K562 (cell line): ENCODE results near the gene ATP5PB. TPM values are rescaled to one million over a fixed set of nuclear protein-coding genes. Genes with fewer than 3 reads are reported as not detected.

ENCODE experiments used
- ATAC-seq: fragments of 200-7000 bp; cut with Tn5 transposase; 3 replicates; pipeline ENCODE4 v1.9.1; 2020; ENCODE audit warnings: moderate library complexity
- BruUV-seq: library from RNA; stranded (reverse); fragments of 400-500 nt; replicated peaks from 2 replicates; lab custom pipeline; 2021; lab: Mats Ljungman, UMichigan
- CTCF ChIA-PET: fragments of 300-600 bp; formaldehyde crosslinking; extraction: SDS; loops from one replicate; lab custom pipeline; 2021; ENCODE audit warnings: low intra/inter-chr PET ratio; lab: Yijun Ruan, JAX
- POLR2A ChIA-PET: fragments of 300-600, 350-650 bp; sonication (Branson Sonifier 250); formaldehyde crosslinking; extraction: SDS; loops from one replicate; lab custom pipeline; 2021; ENCODE audit warnings: antibody characterized with exemption, inconsistent platforms; lab: Yijun Ruan, JAX
- DNase-seq, 4 experiments: peaks; one replicate each; pipeline versions ENCODE4 v3.0.0 to v3.0.0-alpha.2; 2011 to 2018; ENCODE audit warnings: low spot score in 3 of 4, mixed read lengths in 3 of 4; ENCODE audit errors: extremely low read depth in 1 of 4
- FAIRE-seq: peaks from 2 replicates; lab custom pipeline; 2011; peaks lifted over from hg19 to GRCh38; lab: Jason Lieb, UNC
- H2AFZ ChIP-seq: 2 replicates; pipeline ENCODE4 v1.6.0; 2011; ENCODE audit warnings: low read depth, low read length, control low read depth, inconsistent platforms
- H3K27ac ChIP-seq: fragments of 200-600 bp; 3 replicates; pipeline ENCODE4 v1.8.0; 2011; ENCODE audit warnings: low read depth, mild to moderate bottlenecking, control low read depth, inconsistent platforms, low read length, moderate library complexity, mixed read lengths; ENCODE audit errors: extremely low read depth
- H3K27me3 ChIP-seq, 2 experiments: fragments of 300-600 bp in 1 of 2; 2 replicates in 1 of 2; 3 replicates in 1 of 2; pipeline versions ENCODE4 v1.6.0 to v1.8.0; 2011; ENCODE audit warnings: inconsistent platforms in 2 of 2, low read length in 2 of 2, mild to moderate bottlenecking in 1 of 2, mixed read lengths in 1 of 2, moderate library complexity in 1 of 2; ENCODE audit not compliant: control insufficient read depth in 2 of 2, insufficient read depth in 2 of 2
- H3K36me3 ChIP-seq: fragments of 300-600 bp; 3 replicates; pipeline ENCODE4 v1.8.0; 2011; ENCODE audit warnings: mild to moderate bottlenecking, low read length, inconsistent platforms; ENCODE audit not compliant: control insufficient read depth, insufficient read depth
- H3K4me1 ChIP-seq, 2 experiments: fragments of 200-600 bp in 1 of 2; replicated peaks in 1 of 2; 2 replicates in 1 of 2; 3 replicates in 1 of 2; pipeline versions ENCODE4 v1.5.1 to v1.8.0; 2011; ENCODE audit warnings: inconsistent platforms in 2 of 2, low read length in 2 of 2, mild to moderate bottlenecking in 1 of 2, mixed read lengths in 1 of 2, moderate library complexity in 1 of 2; ENCODE audit not compliant: control insufficient read depth in 2 of 2, insufficient read depth in 2 of 2
- H3K4me2 ChIP-seq: 2 replicates; pipeline ENCODE4 v1.6.1; 2011; ENCODE audit warnings: low read length, control low read depth, inconsistent platforms, mixed read lengths; ENCODE audit not compliant: insufficient read depth
- H3K4me3 ChIP-seq: fragments of 200-600 bp; sonication (generic), shearing (Covaris generic); 2 replicates; pipeline ENCODE4 v1.5.1; 2016; ENCODE audit warnings: control low read depth, inconsistent platforms
- H3K79me2 ChIP-seq: fragments of 200-600 bp; 3 replicates; pipeline ENCODE4 v1.8.0; 2011; ENCODE audit warnings: low read length, inconsistent platforms; ENCODE audit not compliant: control insufficient read depth, insufficient read depth
- H3K9ac ChIP-seq, 2 experiments: 2 replicates each; pipeline versions ENCODE4 v1.6.0 to v1.6.1; 2011; ENCODE audit warnings: low read depth in 2 of 2, low read length in 2 of 2, control low read depth in 1 of 2, inconsistent platforms in 1 of 2, mild to moderate bottlenecking in 1 of 2, mixed read lengths in 1 of 2; ENCODE audit not compliant: insufficient read depth in 1 of 2
- H3K9me1 ChIP-seq: one replicate; pipeline ENCODE4 v1.6.0; 2011; ENCODE audit warnings: inconsistent platforms, mild to moderate bottlenecking, low read length, moderate library complexity; ENCODE audit not compliant: control insufficient read depth, insufficient read depth
- H3K9me3 ChIP-seq: replicated peaks from 2 replicates; pipeline ENCODE4 v1.5.1; 2011; ENCODE audit warnings: low read depth, low read length, inconsistent platforms; ENCODE audit not compliant: control insufficient read depth, insufficient read depth
- H4K20me1 ChIP-seq: replicated peaks from 2 replicates; pipeline ENCODE4 v1.6.1; 2011; ENCODE audit warnings: low read length, inconsistent platforms, mixed read lengths; ENCODE audit not compliant: control insufficient read depth, insufficient read depth
- ASH1L ChIP-seq: fragments of 450-650 bp; IDR thresholded peaks from 2 replicates; pipeline ENCODE4 v1.6.1; 2018; ENCODE audit warnings: borderline replicate concordance, mild to moderate bottlenecking, low read depth; ENCODE audit not compliant: partially characterized antibody
- C11orf30 ChIP-seq: fragments of 450-650 bp; IDR thresholded peaks from 2 replicates; pipeline ENCODE4 v1.6.1; 2016; ENCODE audit warnings: low read depth, mild to moderate bottlenecking
- CEBPB ChIP-seq: fragments of 450-650 bp; IDR thresholded peaks from 2 replicates; pipeline ENCODE4 v1.6.1; 2016; ENCODE audit warnings: missing genetic modification characterization, missing compliant biosample characterization
- CEBPG ChIP-seq, 3 experiments: fragments of 200-800 bp in 1 of 3; sonication (Bioruptor generic) in 1 of 3; sonication (generic) in 1 of 3; formaldehyde crosslinking in 1 of 3; IDR thresholded peaks in 2 of 3; conservative IDR thresholded peaks in 1 of 3; 2 replicates each; pipeline versions ENCODE4 v1.6.1 to v1.8.0; 2016 to 2022; ENCODE audit warnings: missing compliant biosample characterization in 2 of 3, missing genetic modification characterization in 2 of 3, mild to moderate bottlenecking in 1 of 3, missing genetic modification reagents in 1 of 3
- FOXA3 ChIP-seq, 2 experiments: fragments of 450-650 bp in 1 of 2; sonication (generic) in 1 of 2; formaldehyde crosslinking; IDR thresholded peaks in 1 of 2; conservative IDR thresholded peaks in 1 of 2; 2 replicates each; pipeline versions ENCODE4 v1.4.0 to v1.8.0; 2020 to 2022; ENCODE audit warnings: mild to moderate bottlenecking in 2 of 2, missing genetic modification reagents in 1 of 2
- GABPB1 ChIP-seq: sonication (generic); formaldehyde crosslinking; IDR thresholded peaks from 2 replicates; pipeline ENCODE4 v1.8.0; 2022; ENCODE audit warnings: mild to moderate bottlenecking, missing genetic modification reagents
- GATAD2B ChIP-seq: fragments of 450-650 bp; IDR thresholded peaks from 2 replicates; pipeline ENCODE4 v1.6.1; 2017; ENCODE audit warnings: mild to moderate bottlenecking, borderline replicate concordance
- GTF2E2 ChIP-seq: fragments of 200-800 bp; sonication (Bioruptor generic); IDR thresholded peaks from 2 replicates; pipeline ENCODE4 v1.6.1; 2016; ENCODE audit warnings: missing genetic modification characterization, missing compliant biosample characterization
- KAT8 ChIP-seq: fragments of 450-650 bp; IDR thresholded peaks from 2 replicates; pipeline ENCODE4 v1.6.1; 2016; ENCODE audit warnings: low read depth, mild to moderate bottlenecking
- MAFF ChIP-seq: IDR thresholded peaks from 2 replicates; pipeline ENCODE4 v1.6.1; 2012; ENCODE audit warnings: low read length, improper control_type of control experiment
- MAFG ChIP-seq: fragments of 450-650 bp; conservative IDR thresholded peaks from 2 replicates; pipeline ENCODE4 v1.6.1; 2016; ENCODE audit warnings: missing genetic modification characterization, missing compliant biosample characterization
- SIRT6 ChIP-seq: IDR thresholded peaks from one replicate; pipeline ENCODE4 v1.6.1; 2012; ENCODE audit warnings: low read depth, mild to moderate bottlenecking, control low read depth, inconsistent platforms, low read length, moderate library complexity
- WGBS: fragments of 100-300 bp; shearing (Covaris generic); methylation state at CpG from one replicate; pipeline ENCODE4 v1.1.6; 2016; ENCODE audit warnings: low coverage, mixed read lengths; ENCODE audit not compliant: insufficient coverage; ENCODE audit errors: missing lambda C conversion rate; 5-methylcytosine and 5-hydroxymethylcytosine counted together
- in situ Hi-C: fragments of 300-500 bp; cut with MboI; formaldehyde crosslinking; loops from 4 replicates; pipeline ENCODE4 v1.15.0; 2018; ENCODE audit warnings: inconsistent platforms, mixed read lengths
- intact Hi-C: fragments of 100-400 bp; cut with micrococcal nuclease; formaldehyde crosslinking; loops from 2 replicates; pipeline ENCODE4 v1.14.2; 2022
- polyA plus RNA-seq, 8 experiments: library from polyadenylated mRNA; depleted of rRNA in 4 of 8; stranded (reverse) in 5 of 8; unstranded in 3 of 8; fragments of >200 nt; fragmentation: Nextera tagmentation in 2 of 8; fragmentation: Illumina TruSeq in 1 of 8; extraction: Ambion mirVana in 2 of 8; extraction: Trizol in 1 of 8; gene quantifications; 2 replicates each; pipeline versions ENCODE4 v1.2.1 to v1.2.3, GENCODE V29; 2011 to 2014; ENCODE audit warnings: inconsistent platforms in 1 of 8, missing spikeins in 1 of 8
- total RNA-seq, 7 experiments: library from RNA; depleted of rRNA in 6 of 7; stranded (reverse); fragments of >200 nt in 6 of 7; fragmentation: Illumina TruSeq in 2 of 7; extraction: Trizol in 2 of 7; gene quantifications; 2 replicates each; pipeline versions ENCODE4 v1.2.1 to v1.2.3, GENCODE V29; 2011 to 2021; ENCODE audit warnings: low replicate concordance in 1 of 7
- TF ChIP-seq, protein P1 (sequence below): fragments of 200-800 bp; sonication (Bioruptor generic); IDR thresholded peaks from 2 replicates; pipeline ENCODE4 v1.6.1; 2016; ENCODE audit warnings: missing genetic modification characterization, missing compliant biosample characterization
- TF ChIP-seq, protein P2 (sequence below): fragments of 200-800 bp; sonication (Bioruptor generic); IDR thresholded peaks from 2 replicates; pipeline ENCODE4 v1.6.1; 2017; ENCODE audit warnings: missing genetic modification characterization, missing compliant biosample characterization

Gene ATP5PB
- total and polyA plus RNA-seq, 9 of the 15 experiments (the other 6 are each of a cell fraction or from before 2014, with no cell fraction given), result 651 to 2,735 (median 1,061) TPM

DNA sequence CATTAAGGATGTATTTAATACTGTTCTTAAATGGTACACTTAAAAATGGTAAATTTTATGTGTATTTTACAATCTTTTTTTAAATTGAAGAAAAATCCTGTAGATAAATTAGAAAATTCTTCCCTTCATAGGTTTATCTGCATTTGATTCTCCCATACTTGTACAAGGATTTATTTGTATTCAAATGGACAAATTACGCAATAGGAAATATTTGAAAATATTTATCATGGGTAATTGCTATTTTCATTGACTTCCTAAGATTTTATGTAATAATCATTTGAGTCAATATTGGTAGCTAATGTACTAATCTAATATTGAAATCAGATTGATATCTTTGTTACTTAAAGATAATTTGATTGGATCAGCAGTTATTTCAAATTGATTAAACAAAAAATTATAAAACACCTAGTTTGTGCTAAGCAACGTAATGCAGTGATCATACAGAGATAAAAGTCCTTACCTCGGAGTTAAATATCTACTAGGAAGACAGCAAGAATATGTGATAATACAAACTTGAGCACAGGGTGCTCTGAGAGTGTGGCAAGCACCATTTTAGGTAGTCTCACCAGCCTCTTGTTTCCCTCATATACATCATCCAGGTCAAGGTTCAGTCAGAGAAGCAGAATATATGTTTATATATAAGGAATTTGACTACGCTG lies 13.2 kb downstream of the ATP5PB start:
- ChIA-PET POLR2A (interaction anchor here (0.6 to 3.7 kb wide), 5 partner anchors 10 to 26 kb away, joined by 3 to 30 read pairs (median 3); partner anchors contain the start of gene WDR77), CTCF (no interaction called here)
- H3K4me1 ChIP-seq, result peaks cover 5 to 23% of the 10 kb centered on the region in 2 experiments; a peak in 4 of 5 replicates
- 47% methylated on average over 4 of the region's 4 CpGs for WGBS
- H2AFZ ChIP-seq, result no peak overlapping the region
- no peak overlapping the region; a peak in 1 of 4 replicates for H3K9ac ChIP-seq
- no peak overlapping the region for H3K4me3 ChIP-seq
- peak overlapping the region; percentile 27 for H3K4me2 ChIP-seq
- DNase-seq, result no peak
- H3K9me1 ChIP-seq, result no peaks in the 10 kb centered on the region
- FAIRE-seq, result no peak
- peaks cover 6% of the 10 kb centered on the region; the same call in 1 of the 3 replicates for H3K79me2 ChIP-seq
- peaks cover 57% of the 10 kb centered on the region for H3K36me3 ChIP-seq
- no TSS peak for BruUV-seq
- H3K27me3 ChIP-seq, result no peaks in the 10 kb centered on the region
- in situ Hi-C loops, result no loop called here
- H3K9me3 ChIP-seq, result no peaks in the 10 kb centered on the region
- H3K27ac ChIP-seq, result peak overlapping the region; percentile 59
- peak; percentile 63 for ATAC-seq
- intact Hi-C loops, result no loop called here
- H4K20me1 ChIP-seq, result no peaks in the 10 kb centered on the region
- TF ChIP-seq GATAD2B, result 0 out of 2 replicates have a peak, but pooled peaks have one; percentile 28
- peak; percentile 79 for TF ChIP-seq C11orf30
- TF ChIP-seq FOXA3 (CRISPR knock-in tag; conservative IDR thresholded peaks at IDR 0.05 in 1 of 2, IDR thresholded peaks at IDR 0.05 in 1 of 2), result 0 out of 4 replicates have a peak, but pooled peaks of 1 of the 2 experiments have one; percentile 14
- TF ChIP-seq, protein P1, sequence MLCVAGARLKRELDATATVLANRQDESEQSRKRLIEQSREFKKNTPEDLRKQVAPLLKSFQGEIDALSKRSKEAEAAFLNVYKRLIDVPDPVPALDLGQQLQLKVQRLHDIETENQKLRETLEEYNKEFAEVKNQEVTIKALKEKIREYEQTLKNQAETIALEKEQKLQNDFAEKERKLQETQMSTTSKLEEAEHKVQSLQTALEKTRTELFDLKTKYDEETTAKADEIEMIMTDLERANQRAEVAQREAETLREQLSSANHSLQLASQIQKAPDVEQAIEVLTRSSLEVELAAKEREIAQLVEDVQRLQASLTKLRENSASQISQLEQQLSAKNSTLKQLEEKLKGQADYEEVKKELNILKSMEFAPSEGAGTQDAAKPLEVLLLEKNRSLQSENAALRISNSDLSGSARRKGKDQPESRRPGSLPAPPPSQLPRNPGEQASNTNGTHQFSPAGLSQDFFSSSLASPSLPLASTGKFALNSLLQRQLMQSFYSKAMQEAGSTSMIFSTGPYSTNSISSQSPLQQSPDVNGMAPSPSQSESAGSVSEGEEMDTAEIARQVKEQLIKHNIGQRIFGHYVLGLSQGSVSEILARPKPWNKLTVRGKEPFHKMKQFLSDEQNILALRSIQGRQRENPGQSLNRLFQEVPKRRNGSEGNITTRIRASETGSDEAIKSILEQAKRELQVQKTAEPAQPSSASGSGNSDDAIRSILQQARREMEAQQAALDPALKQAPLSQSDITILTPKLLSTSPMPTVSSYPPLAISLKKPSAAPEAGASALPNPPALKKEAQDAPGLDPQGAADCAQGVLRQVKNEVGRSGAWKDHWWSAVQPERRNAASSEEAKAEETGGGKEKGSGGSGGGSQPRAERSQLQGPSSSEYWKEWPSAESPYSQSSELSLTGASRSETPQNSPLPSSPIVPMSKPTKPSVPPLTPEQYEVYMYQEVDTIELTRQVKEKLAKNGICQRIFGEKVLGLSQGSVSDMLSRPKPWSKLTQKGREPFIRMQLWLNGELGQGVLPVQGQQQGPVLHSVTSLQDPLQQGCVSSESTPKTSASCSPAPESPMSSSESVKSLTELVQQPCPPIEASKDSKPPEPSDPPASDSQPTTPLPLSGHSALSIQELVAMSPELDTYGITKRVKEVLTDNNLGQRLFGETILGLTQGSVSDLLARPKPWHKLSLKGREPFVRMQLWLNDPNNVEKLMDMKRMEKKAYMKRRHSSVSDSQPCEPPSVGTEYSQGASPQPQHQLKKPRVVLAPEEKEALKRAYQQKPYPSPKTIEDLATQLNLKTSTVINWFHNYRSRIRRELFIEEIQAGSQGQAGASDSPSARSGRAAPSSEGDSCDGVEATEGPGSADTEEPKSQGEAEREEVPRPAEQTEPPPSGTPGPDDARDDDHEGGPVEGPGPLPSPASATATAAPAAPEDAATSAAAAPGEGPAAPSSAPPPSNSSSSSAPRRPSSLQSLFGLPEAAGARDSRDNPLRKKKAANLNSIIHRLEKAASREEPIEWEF (CRISPR knock-in tag), result peak; percentile 77; the same call in 1 of the 2 replicates
- TF ChIP-seq MAFF, result peak; percentile 46; the same call in 1 of the 2 replicates
- TF ChIP-seq CEBPB, result peak; percentile 96
- TF ChIP-seq GTF2E2 (tag), result 0 out of 2 replicates have a peak, but pooled peaks have one; percentile 11
- peak; percentile 68; the same call in 1 of the 2 replicates for TF ChIP-seq KAT8
- TF ChIP-seq SIRT6, result no peak
- TF ChIP-seq CEBPG (CRISPR knock-in tag; IDR thresholded peaks at IDR 0.05), result no peak
- TF ChIP-seq CEBPG (tag; conservative IDR thresholded peaks at IDR 0.05 in 1 of 2, IDR thresholded peaks at IDR 0.05 in 1 of 2), result peak; percentile 88 to 99
- TF ChIP-seq ASH1L, result no peak
- peak; percentile 70 for TF ChIP-seq MAFG (tag)
- TF ChIP-seq, protein P2, sequence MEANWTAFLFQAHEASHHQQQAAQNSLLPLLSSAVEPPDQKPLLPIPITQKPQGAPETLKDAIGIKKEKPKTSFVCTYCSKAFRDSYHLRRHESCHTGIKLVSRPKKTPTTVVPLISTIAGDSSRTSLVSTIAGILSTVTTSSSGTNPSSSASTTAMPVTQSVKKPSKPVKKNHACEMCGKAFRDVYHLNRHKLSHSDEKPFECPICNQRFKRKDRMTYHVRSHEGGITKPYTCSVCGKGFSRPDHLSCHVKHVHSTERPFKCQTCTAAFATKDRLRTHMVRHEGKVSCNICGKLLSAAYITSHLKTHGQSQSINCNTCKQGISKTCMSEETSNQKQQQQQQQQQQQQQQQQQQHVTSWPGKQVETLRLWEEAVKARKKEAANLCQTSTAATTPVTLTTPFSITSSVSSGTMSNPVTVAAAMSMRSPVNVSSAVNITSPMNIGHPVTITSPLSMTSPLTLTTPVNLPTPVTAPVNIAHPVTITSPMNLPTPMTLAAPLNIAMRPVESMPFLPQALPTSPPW (CRISPR knock-in tag), result 0 out of 2 replicates have a peak, but pooled peaks have one; percentile 8
- 0 out of 2 replicates have a peak, but pooled peaks have one; percentile 8 for TF ChIP-seq GABPB1 (CRISPR knock-in tag)
